Tibial nerve (tissue), 4 donors: ENCODE results near the gene TMEM135. TPM values are rescaled to one million over a fixed set of nuclear protein-coding genes. Genes with fewer than 3 reads are reported as not detected.

Experiments
- DNase-seq, 2 donors: peaks; one replicate each; pipeline ENCODE4 v3.0.0-alpha.2; 2019; ENCODE audit warnings: low spot score in 2 of 2
- H3K27ac ChIP-seq, 4 donors: fragments of 200-600 bp; sonication (generic) in 3 of 4; one replicate each; pipeline ENCODE4 v1.5.1; 2017 to 2019; ENCODE audit warnings: mild to moderate bottlenecking in 1 of 4
- H3K27me3 ChIP-seq, 2 donors: fragments of 200-600 bp; sonication (generic) in 1 of 2; one replicate each; pipeline versions ENCODE4 v1.5.1 to v1.6.0; 2017 to 2019
- H3K36me3 ChIP-seq, 3 donors: fragments of 200-600 bp; sonication (generic); one replicate each; pipeline ENCODE4 v1.5.1; 2018 to 2019
- H3K4me1 ChIP-seq, 4 donors: fragments of 200-600 bp; sonication (generic) in 3 of 4; one replicate each; pipeline ENCODE4 v1.5.1; 2017 to 2019
- H3K4me3 ChIP-seq, 4 donors: fragments of 200-600 bp; sonication (generic) in 3 of 4; one replicate each; pipeline ENCODE4 v1.5.1; 2017 to 2019; ENCODE audit warnings: mild to moderate bottlenecking in 1 of 4, moderate library complexity in 1 of 4
- H3K9me3 ChIP-seq, 4 donors: fragments of 200-600 bp; sonication (generic) in 3 of 4; one replicate each; pipeline ENCODE4 v1.5.1; 2017 to 2019
- CTCF ChIP-seq, 5 experiments: fragments of 200-600 bp in 3 of 5; fragments of 450-650 bp in 2 of 5; sonication (generic) in 3 of 5; IDR thresholded peaks; one replicate each; pipeline ENCODE4 v1.5.1; 2016 to 2019; ENCODE audit warnings: antibody characterized with exemption in 5 of 5, mild to moderate bottlenecking in 3 of 5, moderate library complexity in 2 of 5
- EP300 ChIP-seq, 2 donors: sonication (generic); formaldehyde crosslinking; IDR thresholded peaks; one replicate each; pipeline ENCODE4 v1.6.1; 2017; ENCODE audit warnings: antibody characterized with exemption in 2 of 2, mild to moderate bottlenecking in 1 of 2
- POLR2A ChIP-seq, 2 donors: fragments of 450-650 bp; IDR thresholded peaks; one replicate each; pipeline ENCODE4 v1.6.1; 2017; ENCODE audit warnings: antibody characterized with exemption in 2 of 2, mild to moderate bottlenecking in 2 of 2, moderate library complexity in 2 of 2
- WGBS, 2 donors: methylation state at CpG; one replicate each; pipeline ENCODE4 v1.1.5; 2018; 5-methylcytosine and 5-hydroxymethylcytosine counted together
- total RNA-seq, 4 donors: library from RNA; depleted of rRNA; stranded (reverse); fragments of >200 nt; gene quantifications; one replicate each; pipeline ENCODE4 v1.1.0, GENCODE V29; 2016

TMEM135 gene
- total RNA-seq, 4 donors from 2014 or later = 23.2 to 28.5 (median 25.6) TPM

GRCh38 chr11:87057749-87058148 lies 20.0 kb downstream of the TMEM135 start:
- no peak for DNase-seq
- Histone ChIP-seq H3K36me3 (no peaks in the 10 kb centered on the region), H3K27me3 (no peaks in the 10 kb centered on the region), H3K4me1 (peaks cover 0 to 7% (median 0%) of the 10 kb centered on the region in 4 donors), H3K4me3 (no peak overlapping the region), H3K9me3 (peaks cover 0 to 5% (median 0%) of the 10 kb centered on the region in 4 donors), H3K27ac (no peak overlapping the region)
- TF ChIP-seq POLR2A (IDR thresholded peaks at IDR 0.05) (no peak), EP300 (IDR thresholded peaks at IDR 0.05) (no peak), CTCF (IDR thresholded peaks at IDR 0.05) (no peak)

GRCh38 chr11:87059596-87060390 lies 22.1 kb downstream of the TMEM135 start:
- 92 to 93% methylated on average over 10 of the region's 10 CpGs for WGBS, 2 donors
- TF ChIP-seq EP300 (IDR thresholded peaks at IDR 0.05) = no peak

GRCh38 chr11:87061766-87062165 lies 24.0 kb downstream of the TMEM135 start:
- Histone ChIP-seq H3K36me3 (no peaks in the 10 kb centered on the region), H3K27ac (no peak overlapping the region), H3K27me3 (no peaks in the 10 kb centered on the region), H3K4me3 (no peak overlapping the region), H3K9me3 (no peaks in the 10 kb centered on the region), H3K4me1 (peaks cover 0 to 7% (median 0%) of the 10 kb centered on the region in 4 donors)
- TF ChIP-seq EP300 (IDR thresholded peaks at IDR 0.05) (no peak), CTCF (IDR thresholded peaks at IDR 0.05) (no peak), POLR2A (IDR thresholded peaks at IDR 0.05) (no peak)
- WGBS, 2 donors = 93% methylated on average over 6 of the region's 6 CpGs
- DNase-seq = no peak

More at GRCh38 chr11:87059596-87060390, 22.1 kb downstream of the TMEM135 start:
- H3K27ac ChIP-seq = no peak overlapping the region
- H3K4me3 ChIP-seq = no peak overlapping the region
- H3K36me3 ChIP-seq = no peaks in the 10 kb centered on the region
- H3K4me1 ChIP-seq = peaks cover 0 to 7% (median 0%) of the 10 kb centered on the region in 4 donors
- no peak for DNase-seq
- no peaks in the 10 kb centered on the region for H3K9me3 ChIP-seq
- no peaks in the 10 kb centered on the region for H3K27me3 ChIP-seq

- 80 to 90% methylated on average over 2 of the region's 2 CpGs for WGBS, 2 donors
- TF ChIP-seq EP300 (IDR thresholded peaks at IDR 0.05) (no peak), CTCF (IDR thresholded peaks at IDR 0.05) (no peak), POLR2A (IDR thresholded peaks at IDR 0.05) (no peak)
Measured at GRCh38 chr11:87063982-87064381, 26.2 kb downstream of the TMEM135 start.

GRCh38 chr11:87072787-87073186 lies 35.1 kb downstream of the TMEM135 start:
- no peaks in the 10 kb centered on the region for H3K27me3 ChIP-seq
- WGBS, 2 donors = 76 to 82% methylated on average over 3 of the region's 3 CpGs
- no peak for TF ChIP-seq EP300 (IDR thresholded peaks at IDR 0.05)
- no peak for TF ChIP-seq CTCF (IDR thresholded peaks at IDR 0.05)
- TF ChIP-seq POLR2A (IDR thresholded peaks at IDR 0.05) = no peak
- H3K4me1 ChIP-seq = no peaks in the 10 kb centered on the region
- DNase-seq = no peak
- no peak overlapping the region for H3K27ac ChIP-seq
- H3K4me3 ChIP-seq = no peak overlapping the region
- H3K9me3 ChIP-seq = peaks cover 0 to 7% (median 0%) of the 10 kb centered on the region in 4 donors
- peaks cover 0 to 70% (median 0%) of the 10 kb centered on the region in 3 donors for H3K36me3 ChIP-seq

More at GRCh38 chr11:87063982-87064381, 26.2 kb downstream of the TMEM135 start:
- Histone ChIP-seq H3K9me3 (no peaks in the 10 kb centered on the region), H3K4me3 (no peak overlapping the region), H3K4me1 (no peaks in the 10 kb centered on the region), H3K36me3 (peaks cover 0 to 3% (median 0%) of the 10 kb centered on the region in 3 donors), H3K27me3 (no peaks in the 10 kb centered on the region), H3K27ac (no peak overlapping the region)
- no peak for DNase-seq
